ENCODE measurements around the gene GALNT1. TPM values are rescaled to one million over a fixed set of nuclear protein-coding genes. Genes with fewer than 3 reads are reported as not detected.
A peak's percentile ranks its signal among the peaks of the same experiment; 100 is the strongest.

The GALNT1 gene
- total RNA-seq, 1 donor from 2014 or later = 270 TPM

DNA sequence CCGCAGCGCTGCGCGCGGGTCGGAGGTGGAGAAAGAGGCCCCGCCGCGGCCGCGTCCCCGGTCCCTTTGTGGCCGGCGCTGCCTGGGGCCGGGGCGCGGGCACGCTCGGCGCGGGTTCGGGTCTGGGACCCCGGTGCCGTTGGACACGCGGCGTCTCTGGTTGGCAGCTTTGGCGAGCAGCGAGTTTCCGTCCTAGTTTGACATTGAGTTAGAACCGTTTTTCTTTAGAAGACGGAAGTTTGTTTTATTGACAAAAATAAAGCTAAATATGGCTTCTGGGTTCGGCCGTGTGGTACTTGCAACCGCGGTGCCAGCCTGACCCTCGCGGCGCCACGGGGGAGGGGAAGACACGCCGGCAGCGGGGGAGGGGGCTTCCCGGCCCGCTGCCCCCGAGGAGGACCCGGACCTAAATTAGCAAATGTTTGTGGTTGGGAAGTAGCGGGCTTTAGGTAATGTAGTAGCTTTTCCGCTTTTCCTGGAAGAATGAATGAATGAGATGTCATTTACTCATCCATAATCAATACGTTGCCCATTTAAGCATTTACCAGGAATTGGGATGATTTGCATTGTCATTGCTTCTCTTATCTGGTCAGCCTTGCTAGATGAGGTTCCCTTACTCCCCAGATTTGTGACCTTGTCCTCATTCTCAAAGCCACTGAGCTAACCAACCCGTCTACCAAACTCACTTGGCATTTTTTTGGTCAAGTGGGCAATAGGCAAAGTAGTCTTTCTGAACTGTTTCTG lies 530 bp downstream of the GALNT1 start:
- peaks cover 17% of the 10 kb centered on the region for H3K9me3 Mint-ChIP-seq (ENCODE audit: unreplicated experiment)
- H3K4me1 Mint-ChIP-seq (ENCODE audit: unreplicated experiment) = peaks cover 47% of the 10 kb centered on the region
- peak overlapping the region; percentile 89 for H3K27ac Mint-ChIP-seq (ENCODE audit: unreplicated experiment)
- peaks cover 22% of the 10 kb centered on the region for H3K36me3 Mint-ChIP-seq (ENCODE audit: unreplicated experiment)
- TF ChIP-seq, protein P1, sequence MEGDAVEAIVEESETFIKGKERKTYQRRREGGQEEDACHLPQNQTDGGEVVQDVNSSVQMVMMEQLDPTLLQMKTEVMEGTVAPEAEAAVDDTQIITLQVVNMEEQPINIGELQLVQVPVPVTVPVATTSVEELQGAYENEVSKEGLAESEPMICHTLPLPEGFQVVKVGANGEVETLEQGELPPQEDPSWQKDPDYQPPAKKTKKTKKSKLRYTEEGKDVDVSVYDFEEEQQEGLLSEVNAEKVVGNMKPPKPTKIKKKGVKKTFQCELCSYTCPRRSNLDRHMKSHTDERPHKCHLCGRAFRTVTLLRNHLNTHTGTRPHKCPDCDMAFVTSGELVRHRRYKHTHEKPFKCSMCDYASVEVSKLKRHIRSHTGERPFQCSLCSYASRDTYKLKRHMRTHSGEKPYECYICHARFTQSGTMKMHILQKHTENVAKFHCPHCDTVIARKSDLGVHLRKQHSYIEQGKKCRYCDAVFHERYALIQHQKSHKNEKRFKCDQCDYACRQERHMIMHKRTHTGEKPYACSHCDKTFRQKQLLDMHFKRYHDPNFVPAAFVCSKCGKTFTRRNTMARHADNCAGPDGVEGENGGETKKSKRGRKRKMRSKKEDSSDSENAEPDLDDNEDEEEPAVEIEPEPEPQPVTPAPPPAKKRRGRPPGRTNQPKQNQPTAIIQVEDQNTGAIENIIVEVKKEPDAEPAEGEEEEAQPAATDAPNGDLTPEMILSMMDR (IDR thresholded peaks at IDR 0.05) = no peak
- H3K27me3 Mint-ChIP-seq (ENCODE audit: unreplicated experiment) = no peaks in the 10 kb centered on the region
- peak overlapping the region; percentile 79 for H3K4me3 Mint-ChIP-seq (ENCODE audit: unreplicated experiment)
- no peak for DNase-seq (ENCODE audit: extremely low spot score, unreplicated experiment)

DNA sequence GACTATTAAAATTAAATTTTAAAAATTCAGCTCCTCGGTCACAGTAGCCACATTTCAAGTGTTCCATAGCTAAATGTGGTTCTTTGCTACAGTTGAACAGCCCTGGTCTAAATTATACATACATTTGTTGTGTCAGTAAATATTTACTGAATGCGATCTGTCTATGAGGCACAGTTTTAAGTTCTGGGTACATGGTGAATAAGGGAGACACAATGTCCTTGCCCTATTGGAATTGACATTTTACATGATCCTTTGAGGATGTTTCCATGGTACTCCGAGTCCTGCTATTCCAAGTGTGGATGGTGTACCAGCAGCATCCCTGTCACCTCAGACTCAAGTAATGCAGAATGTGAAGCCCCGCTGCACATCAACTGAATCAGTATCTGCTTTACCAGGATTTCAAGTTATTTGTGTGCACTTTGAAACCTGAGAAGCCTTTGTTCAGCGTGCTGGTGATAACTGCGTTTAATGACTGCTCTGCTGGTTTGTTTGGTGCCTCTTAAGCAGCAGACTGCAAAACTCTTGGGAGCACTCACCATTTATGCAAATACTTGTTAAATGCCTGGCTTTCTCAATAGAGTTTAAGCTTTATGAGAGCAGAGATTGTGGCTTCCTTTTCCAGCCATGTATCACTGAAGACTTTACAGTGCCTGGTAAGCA lies 1.5 kb downstream of the GALNT1 start:
- DNase-seq (ENCODE audit: extremely low spot score, unreplicated experiment) = no peak
- TF ChIP-seq, protein P1 (IDR thresholded peaks at IDR 0.05) = no peak
- Mint-ChIP-seq H3K27ac (ENCODE audit: unreplicated experiment) (peak overlapping the region; percentile 89), H3K4me3 (ENCODE audit: unreplicated experiment) (peak overlapping the region; percentile 79), H3K36me3 (ENCODE audit: unreplicated experiment) (peaks cover 32% of the 10 kb centered on the region), H3K4me1 (ENCODE audit: unreplicated experiment) (peaks cover 49% of the 10 kb centered on the region), H3K9me3 (ENCODE audit: unreplicated experiment) (peaks cover 26% of the 10 kb centered on the region), H3K27me3 (ENCODE audit: unreplicated experiment) (no peaks in the 10 kb centered on the region)

DNA sequence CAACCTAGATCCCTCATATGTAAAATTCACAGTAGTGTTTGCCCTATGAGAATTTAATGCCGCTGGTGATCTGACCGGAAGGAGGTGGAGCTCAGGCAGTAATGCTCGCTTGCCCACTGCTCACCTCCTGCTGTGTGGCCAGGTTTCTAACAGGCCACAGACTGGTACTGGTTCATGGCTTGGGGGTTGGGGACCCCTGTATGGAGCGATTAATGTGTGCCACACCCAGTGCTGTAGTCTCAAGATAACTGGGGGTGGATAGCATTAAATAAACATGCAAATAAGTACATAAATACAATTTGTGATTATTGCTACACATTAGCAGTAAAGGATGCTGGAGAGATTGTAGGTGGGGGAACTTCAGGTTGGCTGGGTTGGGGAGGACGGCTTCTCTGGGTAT lies 3.2 kb downstream of the GALNT1 start:
- H3K27me3 Mint-ChIP-seq (ENCODE audit: unreplicated experiment) = no peaks in the 10 kb centered on the region
- peak overlapping the region; percentile 49 for H3K4me3 Mint-ChIP-seq (ENCODE audit: unreplicated experiment)
- H3K9me3 Mint-ChIP-seq (ENCODE audit: unreplicated experiment) = peaks cover 40% of the 10 kb centered on the region
- TF ChIP-seq, protein P1 (IDR thresholded peaks at IDR 0.05) = no peak
- DNase-seq (ENCODE audit: extremely low spot score, unreplicated experiment) = no peak
- no peak overlapping the region for H3K27ac Mint-ChIP-seq (ENCODE audit: unreplicated experiment)
- peaks cover 49% of the 10 kb centered on the region for H3K36me3 Mint-ChIP-seq (ENCODE audit: unreplicated experiment)
- peaks cover 40% of the 10 kb centered on the region for H3K4me1 Mint-ChIP-seq (ENCODE audit: unreplicated experiment)

DNA sequence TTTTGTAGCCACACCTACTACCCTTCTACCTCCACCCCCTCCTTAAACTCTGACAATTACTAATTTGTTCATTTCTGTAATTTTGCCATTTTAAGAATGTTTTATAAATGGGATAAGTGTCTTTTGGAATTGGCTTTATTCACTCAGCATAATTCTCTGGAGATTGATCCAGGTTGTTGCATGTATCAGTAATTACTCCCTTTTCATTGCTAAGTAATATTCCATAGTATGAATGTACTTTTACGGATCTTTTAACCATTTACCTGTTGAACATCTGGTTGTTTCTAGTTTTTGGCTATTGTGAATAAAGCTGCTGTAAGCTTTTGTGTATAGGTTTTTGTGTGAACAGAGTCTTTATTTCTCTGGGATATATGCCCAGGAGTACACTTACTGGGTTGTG lies 4.1 kb downstream of the GALNT1 start:
- Mint-ChIP-seq H3K27me3 (ENCODE audit: unreplicated experiment) (no peaks in the 10 kb centered on the region), H3K27ac (ENCODE audit: unreplicated experiment) (no peak overlapping the region), H3K36me3 (ENCODE audit: unreplicated experiment) (peaks cover 56% of the 10 kb centered on the region), H3K4me3 (ENCODE audit: unreplicated experiment) (no peak overlapping the region), H3K4me1 (ENCODE audit: unreplicated experiment) (peaks cover 37% of the 10 kb centered on the region), H3K9me3 (ENCODE audit: unreplicated experiment) (peaks cover 43% of the 10 kb centered on the region)
- TF ChIP-seq, protein P1 (IDR thresholded peaks at IDR 0.05) = no peak
- DNase-seq (ENCODE audit: extremely low spot score, unreplicated experiment) = no peak

- Mint-ChIP-seq H3K9me3 (ENCODE audit: unreplicated experiment) (peaks cover 43% of the 10 kb centered on the region), H3K4me3 (ENCODE audit: unreplicated experiment) (no peak overlapping the region), H3K36me3 (ENCODE audit: unreplicated experiment) (peaks cover 56% of the 10 kb centered on the region), H3K27ac (ENCODE audit: unreplicated experiment) (no peak overlapping the region), H3K27me3 (ENCODE audit: unreplicated experiment) (no peaks in the 10 kb centered on the region), H3K4me1 (ENCODE audit: unreplicated experiment) (peaks cover 31% of the 10 kb centered on the region)
- TF ChIP-seq, protein P1 (IDR thresholded peaks at IDR 0.05) = no peak
- DNase-seq (ENCODE audit: extremely low spot score, unreplicated experiment) = no peak
These were observed 6.6 kb downstream of the GALNT1 start for GRCh38 chr18:35588122-35588521.
